ENCODE measurements around the gene KCNQ4.

KCNQ4 gene

DNA sequence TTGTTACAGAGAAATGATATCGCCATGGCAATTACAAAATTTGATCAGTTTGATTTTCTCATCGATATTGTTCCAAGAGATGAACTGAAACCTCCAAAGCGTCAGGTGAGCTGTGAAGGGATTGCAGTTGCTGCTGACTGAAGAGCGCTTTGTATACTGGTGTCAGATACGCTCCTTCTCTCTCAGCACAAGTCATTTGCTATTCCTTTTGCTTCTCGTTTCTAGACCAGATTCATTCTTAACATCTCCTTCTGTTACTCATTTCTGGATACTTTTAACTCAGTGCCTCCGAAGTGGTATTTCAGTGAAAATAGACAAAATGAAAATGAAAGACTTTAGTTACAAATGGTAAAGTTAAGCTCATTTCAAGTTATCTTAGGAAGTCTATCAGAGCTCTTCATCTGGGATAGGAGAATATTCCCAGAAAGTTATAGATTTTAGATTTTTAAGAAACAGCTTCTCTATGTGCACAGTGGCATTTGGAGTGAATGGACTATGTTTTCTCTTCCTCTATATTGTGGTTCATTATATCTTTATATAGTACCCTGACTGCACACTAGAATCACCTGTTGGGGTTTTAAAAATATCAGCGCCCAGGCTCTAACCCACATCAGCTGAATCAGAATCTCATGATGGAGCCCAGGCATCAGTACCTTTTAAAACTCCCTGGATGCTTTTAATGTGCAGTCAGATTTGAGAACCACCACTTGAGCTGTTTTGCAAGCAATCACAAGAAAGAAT is 30.3 kb upstream of the KCNQ4 start:
- Histone ChIP-seq H3K4me1 (ENCODE audit: insufficient read depth, poor library complexity, severe bottlenecking) (peaks cover 13% of the 10 kb centered on the region), H3K27ac (ENCODE audit: poor library complexity, severe bottlenecking) (no peak overlapping the region), H3K27me3 (ENCODE audit: insufficient read depth, poor library complexity, severe bottlenecking) (no peaks in the 10 kb centered on the region), H3K36me3 (ENCODE audit: low read depth) (peaks cover 86% of the 10 kb centered on the region), H3K4me3 (ENCODE audit: severe bottlenecking) (no peak overlapping the region), H3K9me3 (ENCODE audit: severe bottlenecking) (no peaks in the 10 kb centered on the region)
- no peak for ATAC-seq (ENCODE audit: low read depth)
- DNase-seq (ENCODE audit: low spot score): no peak
- TF ChIP-seq CTCF (IDR thresholded peaks at IDR 0.05; ENCODE audit: poor library complexity, severe bottlenecking): no peak

GRCh38 chr1:40754201-40754600 is 29.4 kb upstream of the KCNQ4 start:
- peaks cover 13% of the 10 kb centered on the region for H3K4me1 ChIP-seq (ENCODE audit: insufficient read depth, poor library complexity, severe bottlenecking)
- H3K27ac ChIP-seq (ENCODE audit: poor library complexity, severe bottlenecking): no peak overlapping the region
- DNase-seq (ENCODE audit: low spot score) (no peak), ATAC-seq (ENCODE audit: low read depth) (no peak)
- H3K36me3 ChIP-seq (ENCODE audit: low read depth): peaks cover 85% of the 10 kb centered on the region
- no peak overlapping the region for H3K4me3 ChIP-seq (ENCODE audit: severe bottlenecking)
- H3K9me3 ChIP-seq (ENCODE audit: severe bottlenecking): no peaks in the 10 kb centered on the region
- no peaks in the 10 kb centered on the region for H3K27me3 ChIP-seq (ENCODE audit: insufficient read depth, poor library complexity, severe bottlenecking)
- TF ChIP-seq CTCF (IDR thresholded peaks at IDR 0.05; ENCODE audit: poor library complexity, severe bottlenecking): no peak

DNA sequence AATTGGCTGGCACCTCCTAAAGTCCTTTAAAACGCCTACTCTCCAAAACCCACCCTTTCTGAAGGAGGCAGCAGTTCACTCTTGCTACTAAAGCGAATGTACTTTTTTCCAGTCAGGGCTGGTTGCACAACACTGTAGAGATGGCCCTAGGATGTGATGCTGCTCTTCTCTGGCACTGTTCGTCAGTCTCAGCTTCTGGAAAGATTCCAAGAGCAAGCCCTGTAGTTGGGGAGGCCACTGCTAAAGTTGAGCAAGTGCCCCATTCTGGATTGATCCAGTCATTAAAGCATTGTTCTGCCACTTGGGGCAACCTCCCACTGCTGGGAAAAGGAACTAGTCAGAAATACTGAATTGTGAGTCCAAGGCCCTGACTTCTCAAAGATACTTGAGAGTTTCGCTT is 28.5 kb upstream of the KCNQ4 start:
- Histone ChIP-seq H3K27ac (ENCODE audit: poor library complexity, severe bottlenecking) (no peak overlapping the region), H3K4me3 (ENCODE audit: severe bottlenecking) (no peak overlapping the region), H3K9me3 (ENCODE audit: severe bottlenecking) (no peaks in the 10 kb centered on the region), H3K36me3 (ENCODE audit: low read depth) (peaks cover 87% of the 10 kb centered on the region), H3K27me3 (ENCODE audit: insufficient read depth, poor library complexity, severe bottlenecking) (no peaks in the 10 kb centered on the region), H3K4me1 (ENCODE audit: insufficient read depth, poor library complexity, severe bottlenecking) (peaks cover 13% of the 10 kb centered on the region)
- ATAC-seq (ENCODE audit: low read depth) (peak; percentile 44; the same call in 1 of the 3 replicates), DNase-seq (ENCODE audit: low spot score) (no peak)
- no peak for TF ChIP-seq CTCF (IDR thresholded peaks at IDR 0.05; ENCODE audit: poor library complexity, severe bottlenecking)

GRCh38 chr1:40756523-40756922 is 27.1 kb upstream of the KCNQ4 start:
- Histone ChIP-seq H3K4me1 (ENCODE audit: insufficient read depth, poor library complexity, severe bottlenecking) (peaks cover 7% of the 10 kb centered on the region), H3K4me3 (ENCODE audit: severe bottlenecking) (no peak overlapping the region), H3K27ac (ENCODE audit: poor library complexity, severe bottlenecking) (no peak overlapping the region), H3K27me3 (ENCODE audit: insufficient read depth, poor library complexity, severe bottlenecking) (no peaks in the 10 kb centered on the region), H3K9me3 (ENCODE audit: severe bottlenecking) (no peaks in the 10 kb centered on the region), H3K36me3 (ENCODE audit: low read depth) (peaks cover 86% of the 10 kb centered on the region)
- no peak for TF ChIP-seq CTCF (IDR thresholded peaks at IDR 0.05; ENCODE audit: poor library complexity, severe bottlenecking)
- ATAC-seq (ENCODE audit: low read depth) (no peak), DNase-seq (ENCODE audit: low spot score) (no peak)

DNA sequence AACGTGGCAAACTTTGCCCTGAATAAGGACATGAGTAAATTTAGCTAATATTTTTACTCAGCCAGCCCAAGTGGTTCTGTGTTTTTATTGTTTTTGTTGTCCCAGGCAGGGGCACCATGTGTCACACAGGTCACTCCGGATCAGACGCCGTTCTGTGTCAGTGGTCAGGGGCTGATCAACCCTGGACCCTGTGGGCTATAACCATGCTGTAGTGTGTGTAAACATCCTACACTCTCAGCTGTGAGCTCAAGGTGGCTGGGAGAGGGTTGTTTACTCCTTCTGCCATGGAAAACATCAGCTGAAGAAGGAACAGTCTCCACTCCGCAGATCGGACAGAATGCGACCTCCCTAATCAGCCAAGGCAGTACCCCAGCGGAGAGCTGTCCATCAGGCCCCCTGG is 26.5 kb upstream of the KCNQ4 start:
- H3K27me3 ChIP-seq (ENCODE audit: insufficient read depth, poor library complexity, severe bottlenecking): no peaks in the 10 kb centered on the region
- ATAC-seq (ENCODE audit: low read depth) (no peak), DNase-seq (ENCODE audit: low spot score) (no peak)
- peaks cover 81% of the 10 kb centered on the region for H3K36me3 ChIP-seq (ENCODE audit: low read depth)
- H3K9me3 ChIP-seq (ENCODE audit: severe bottlenecking): no peaks in the 10 kb centered on the region
- no peak overlapping the region for H3K4me3 ChIP-seq (ENCODE audit: severe bottlenecking)
- TF ChIP-seq CTCF (IDR thresholded peaks at IDR 0.05; ENCODE audit: poor library complexity, severe bottlenecking): no peak
- no peak overlapping the region for H3K27ac ChIP-seq (ENCODE audit: poor library complexity, severe bottlenecking)
- peaks cover 1% of the 10 kb centered on the region for H3K4me1 ChIP-seq (ENCODE audit: insufficient read depth, poor library complexity, severe bottlenecking)
